OCI-LY1 (cell line): ENCODE measurements around the gene MORN5.

Experiments used
- H2AFZ ChIP-seq: fragments of 200-600 bp; sonication (generic), shearing (Covaris generic); 2 replicates; pipeline ENCODE4 v1.6.0; 2014; ENCODE audit warnings: antibody characterized with exemption, mild to moderate bottlenecking, low read length
- H3F3A ChIP-seq: fragments of 200-600 bp; sonication (generic), shearing (Covaris generic); 2 replicates; pipeline ENCODE4 v1.6.0; 2014; ENCODE audit warnings: mild to moderate bottlenecking, antibody characterized with exemption, low read length, moderate library complexity; ENCODE audit not compliant: insufficient read depth
- H3K27ac ChIP-seq: fragments of 200-600 bp; sonication (generic); 2 replicates; pipeline ENCODE4 v1.5.1; 2014; ENCODE audit warnings: low read length, mixed run types, mild to moderate bottlenecking, low read depth; ENCODE audit not compliant: poor library complexity, severe bottlenecking
- H3K27me3 ChIP-seq: fragments of 200-600 bp; sonication (generic); 2 replicates; pipeline ENCODE4 v1.6.0; 2014; ENCODE audit warnings: antibody characterized with exemption, mild to moderate bottlenecking, low read length, moderate library complexity; ENCODE audit not compliant: insufficient read depth
- H3K36me3 ChIP-seq: fragments of 200-600 bp; sonication (generic); 2 replicates; pipeline ENCODE4 v1.6.1; 2014; ENCODE audit warnings: mild to moderate bottlenecking, antibody characterized with exemption, low read length, moderate library complexity, mixed read lengths; ENCODE audit not compliant: insufficient read depth
- H3K4me1 ChIP-seq: fragments of 200-600 bp; sonication (generic); 2 replicates; pipeline ENCODE4 v1.5.1; 2014; ENCODE audit warnings: mild to moderate bottlenecking, low read length, moderate library complexity; ENCODE audit not compliant: insufficient read depth, severe bottlenecking
- H3K4me2 ChIP-seq: fragments of 200-600 bp; sonication (generic), shearing (Covaris generic); 2 replicates; pipeline ENCODE4 v1.6.1; 2014; ENCODE audit warnings: low read length
- H3K4me3 ChIP-seq: fragments of 200-600 bp; sonication (generic); 2 replicates; pipeline ENCODE4 v1.5.1; 2014; ENCODE audit warnings: low read length, low read depth, mild to moderate bottlenecking, mixed read lengths; ENCODE audit not compliant: poor library complexity, severe bottlenecking
- H3K79me2 ChIP-seq: fragments of 200-600 bp; shearing (Covaris generic); 2 replicates; pipeline ENCODE4 v1.6.1; 2016; ENCODE audit warnings: mixed run types, low read length, mixed read lengths; ENCODE audit not compliant: insufficient read depth
- H3K9ac ChIP-seq: fragments of 200-600 bp; sonication (generic), shearing (Covaris generic); 2 replicates; pipeline ENCODE4 v1.6.1; 2014; ENCODE audit warnings: mild to moderate bottlenecking, low read length, mixed read lengths
- H3K9me2 ChIP-seq: fragments of 200-600 bp; sonication (generic), shearing (Covaris generic); 2 replicates; pipeline ENCODE4 v1.6.1; 2014; ENCODE audit warnings: low read depth, mild to moderate bottlenecking, low read length, mixed read lengths
- H3K9me3 ChIP-seq: fragments of 200-600 bp; shearing (Covaris generic); 2 replicates; pipeline ENCODE4 v1.6.1; 2014; ENCODE audit warnings: low read length, mixed read lengths
- H4K20me1 ChIP-seq: fragments of 200-600 bp; sonication (generic), shearing (Covaris generic); 2 replicates; pipeline ENCODE4 v1.6.0; 2016; ENCODE audit warnings: mild to moderate bottlenecking, low read length; ENCODE audit not compliant: insufficient read depth
- EZH2 ChIP-seq: fragments of 200-600 bp; sonication (generic), shearing (Covaris generic); IDR thresholded peaks from 2 replicates; pipeline ENCODE4 v1.8.0; 2017; ENCODE audit warnings: borderline replicate concordance, mixed run types, mild to moderate bottlenecking, antibody characterized with exemption, low read length, moderate library complexity, mixed read lengths
- TF ChIP-seq, protein P1 (sequence below): fragments of 200-600 bp; sonication (generic), shearing (Covaris generic); IDR thresholded peaks from 2 replicates; pipeline ENCODE4 v1.5.1; 2017; ENCODE audit warnings: mild to moderate bottlenecking, antibody characterized with exemption, low read length, moderate library complexity, mixed read lengths

MORN5 gene

GRCh38 chr9:122112238-122112637, 47.5 kb upstream of the MORN5 start:
- Histone ChIP-seq H3K9me2 (no peaks in the 10 kb centered on the region), H2AFZ (no peak overlapping the region), H3K79me2 (no peaks in the 10 kb centered on the region), H3K4me3 (no peak overlapping the region), H3K9me3 (no peaks in the 10 kb centered on the region), H4K20me1 (no peaks in the 10 kb centered on the region), H3K4me2 (no peak overlapping the region), H3F3A (no peaks in the 10 kb centered on the region), H3K9ac (no peak overlapping the region), H3K36me3 (no peaks in the 10 kb centered on the region; the same call in 1 of the 2 replicates), H3K27ac (no peak overlapping the region), H3K4me1 (no peaks in the 10 kb centered on the region), H3K27me3 (peaks cover 4% of the 10 kb centered on the region; the same call in 1 of the 2 replicates)
- no peak for TF ChIP-seq EZH2
- TF ChIP-seq, protein P1, sequence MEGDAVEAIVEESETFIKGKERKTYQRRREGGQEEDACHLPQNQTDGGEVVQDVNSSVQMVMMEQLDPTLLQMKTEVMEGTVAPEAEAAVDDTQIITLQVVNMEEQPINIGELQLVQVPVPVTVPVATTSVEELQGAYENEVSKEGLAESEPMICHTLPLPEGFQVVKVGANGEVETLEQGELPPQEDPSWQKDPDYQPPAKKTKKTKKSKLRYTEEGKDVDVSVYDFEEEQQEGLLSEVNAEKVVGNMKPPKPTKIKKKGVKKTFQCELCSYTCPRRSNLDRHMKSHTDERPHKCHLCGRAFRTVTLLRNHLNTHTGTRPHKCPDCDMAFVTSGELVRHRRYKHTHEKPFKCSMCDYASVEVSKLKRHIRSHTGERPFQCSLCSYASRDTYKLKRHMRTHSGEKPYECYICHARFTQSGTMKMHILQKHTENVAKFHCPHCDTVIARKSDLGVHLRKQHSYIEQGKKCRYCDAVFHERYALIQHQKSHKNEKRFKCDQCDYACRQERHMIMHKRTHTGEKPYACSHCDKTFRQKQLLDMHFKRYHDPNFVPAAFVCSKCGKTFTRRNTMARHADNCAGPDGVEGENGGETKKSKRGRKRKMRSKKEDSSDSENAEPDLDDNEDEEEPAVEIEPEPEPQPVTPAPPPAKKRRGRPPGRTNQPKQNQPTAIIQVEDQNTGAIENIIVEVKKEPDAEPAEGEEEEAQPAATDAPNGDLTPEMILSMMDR, result no peak

DNA sequence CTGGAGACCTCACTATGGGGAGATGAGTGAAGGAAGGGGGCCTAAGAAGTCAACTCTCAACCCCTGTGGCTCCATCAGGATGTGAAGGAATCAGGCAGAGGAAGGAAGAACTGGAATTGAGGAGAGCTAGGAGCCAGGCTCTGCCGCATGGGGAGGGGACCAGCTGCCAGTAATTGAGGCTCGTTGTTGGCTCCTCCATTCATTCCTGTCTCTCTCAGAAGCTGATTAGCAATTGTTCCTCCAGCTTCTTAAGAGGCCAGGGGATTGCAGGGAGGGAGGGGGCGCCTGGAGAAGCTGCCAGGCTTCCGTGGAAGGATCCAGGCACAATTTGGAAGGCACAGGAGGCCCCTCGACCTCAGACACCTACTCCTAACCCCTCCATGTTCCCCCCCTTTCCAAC, 46.1 kb upstream of the MORN5 start:
- Histone ChIP-seq H3K4me2 (no peak overlapping the region), H3K4me1 (no peaks in the 10 kb centered on the region), H3K9me2 (no peaks in the 10 kb centered on the region), H3K9ac (no peak overlapping the region), H3K79me2 (no peaks in the 10 kb centered on the region), H4K20me1 (no peaks in the 10 kb centered on the region), H2AFZ (no peak overlapping the region), H3K36me3 (no peaks in the 10 kb centered on the region; the same call in 1 of the 2 replicates), H3K4me3 (no peak overlapping the region), H3K9me3 (no peaks in the 10 kb centered on the region), H3K27me3 (peaks cover 4% of the 10 kb centered on the region; the same call in 1 of the 2 replicates), H3K27ac (no peak overlapping the region), H3F3A (no peaks in the 10 kb centered on the region)
- TF ChIP-seq EZH2, result no peak
- TF ChIP-seq, protein P1, result no peak

DNA sequence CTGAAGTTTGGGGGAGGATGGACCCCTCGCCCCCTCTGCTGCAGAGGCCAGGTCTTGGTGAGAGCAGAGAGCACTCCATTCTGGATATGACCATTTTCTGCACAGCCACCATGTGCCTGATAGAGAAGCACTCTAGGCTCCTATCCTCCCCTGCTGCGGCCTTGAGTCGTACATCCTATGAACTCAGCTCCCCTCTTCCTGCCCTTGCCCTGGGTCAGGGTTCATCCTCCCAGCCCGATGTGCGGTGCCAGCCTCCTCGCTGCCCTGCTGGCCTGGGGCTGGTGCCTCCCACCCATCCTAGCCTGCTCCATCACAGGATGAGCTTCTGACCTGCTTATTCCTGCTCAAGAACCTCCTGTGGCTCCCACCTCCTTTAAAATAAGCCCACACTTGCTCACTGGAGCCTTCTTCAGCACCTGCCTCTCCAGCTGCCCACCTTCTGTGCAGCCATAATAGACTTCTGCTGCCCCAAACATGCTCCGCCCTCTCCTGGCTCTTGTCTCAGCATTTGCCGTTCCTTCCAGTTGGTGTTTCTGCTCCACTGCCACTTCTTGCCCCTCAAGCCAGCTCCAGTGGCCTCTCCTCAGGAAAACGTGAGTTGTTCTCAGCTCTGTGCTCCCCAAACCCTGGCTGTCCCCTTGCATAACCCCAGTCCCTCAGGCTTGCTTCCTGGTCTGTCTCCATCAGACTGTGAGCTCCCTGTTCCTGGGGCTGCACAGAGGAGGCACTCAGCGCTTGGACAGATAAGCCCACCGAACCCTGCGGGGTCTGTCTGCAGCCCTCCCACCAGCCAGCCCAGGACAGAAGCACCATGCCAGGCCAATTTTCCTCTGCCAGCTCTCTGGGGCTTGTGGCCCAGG, 44.3 kb upstream of the MORN5 start:
- H4K20me1 ChIP-seq, result no peaks in the 10 kb centered on the region

More for the DNA sequence above, 44.3 kb upstream of the MORN5 start:
- no peak overlapping the region for H3K4me3 ChIP-seq
- no peaks in the 10 kb centered on the region for H3K9me2 ChIP-seq
- H3K9me3 ChIP-seq, result no peaks in the 10 kb centered on the region
- H3K4me1 ChIP-seq, result no peaks in the 10 kb centered on the region
- H2AFZ ChIP-seq, result no peak overlapping the region
- H3F3A ChIP-seq, result no peaks in the 10 kb centered on the region
- no peak for TF ChIP-seq EZH2
- TF ChIP-seq, protein P1, result no peak
- H3K4me2 ChIP-seq, result no peak overlapping the region
- H3K9ac ChIP-seq, result no peak overlapping the region
- H3K79me2 ChIP-seq, result no peaks in the 10 kb centered on the region
- no peak overlapping the region for H3K27ac ChIP-seq
- no peaks in the 10 kb centered on the region; the same call in 1 of the 2 replicates for H3K36me3 ChIP-seq
- H3K27me3 ChIP-seq, result peaks cover 4% of the 10 kb centered on the region; the same call in 1 of the 2 replicates
